Ecto neural progenitor cell (in vitro differentiated cells): ENCODE measurements around the gene SLC9A8.
"Not testable (repeated sequence)": the region's sequence is repeated elsewhere in the genome, so short reads cannot be mapped to it uniquely, and the experiment has no call there.

Experiments
- DNase-seq: peaks from one replicate; pipeline ENCODE4 v3.0.0-alpha.2; 2018; ENCODE audit warnings: low spot score

SLC9A8 gene, protein sequence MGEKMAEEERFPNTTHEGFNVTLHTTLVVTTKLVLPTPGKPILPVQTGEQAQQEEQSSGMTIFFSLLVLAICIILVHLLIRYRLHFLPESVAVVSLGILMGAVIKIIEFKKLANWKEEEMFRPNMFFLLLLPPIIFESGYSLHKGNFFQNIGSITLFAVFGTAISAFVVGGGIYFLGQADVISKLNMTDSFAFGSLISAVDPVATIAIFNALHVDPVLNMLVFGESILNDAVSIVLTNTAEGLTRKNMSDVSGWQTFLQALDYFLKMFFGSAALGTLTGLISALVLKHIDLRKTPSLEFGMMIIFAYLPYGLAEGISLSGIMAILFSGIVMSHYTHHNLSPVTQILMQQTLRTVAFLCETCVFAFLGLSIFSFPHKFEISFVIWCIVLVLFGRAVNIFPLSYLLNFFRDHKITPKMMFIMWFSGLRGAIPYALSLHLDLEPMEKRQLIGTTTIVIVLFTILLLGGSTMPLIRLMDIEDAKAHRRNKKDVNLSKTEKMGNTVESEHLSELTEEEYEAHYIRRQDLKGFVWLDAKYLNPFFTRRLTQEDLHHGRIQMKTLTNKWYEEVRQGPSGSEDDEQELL

DNA sequence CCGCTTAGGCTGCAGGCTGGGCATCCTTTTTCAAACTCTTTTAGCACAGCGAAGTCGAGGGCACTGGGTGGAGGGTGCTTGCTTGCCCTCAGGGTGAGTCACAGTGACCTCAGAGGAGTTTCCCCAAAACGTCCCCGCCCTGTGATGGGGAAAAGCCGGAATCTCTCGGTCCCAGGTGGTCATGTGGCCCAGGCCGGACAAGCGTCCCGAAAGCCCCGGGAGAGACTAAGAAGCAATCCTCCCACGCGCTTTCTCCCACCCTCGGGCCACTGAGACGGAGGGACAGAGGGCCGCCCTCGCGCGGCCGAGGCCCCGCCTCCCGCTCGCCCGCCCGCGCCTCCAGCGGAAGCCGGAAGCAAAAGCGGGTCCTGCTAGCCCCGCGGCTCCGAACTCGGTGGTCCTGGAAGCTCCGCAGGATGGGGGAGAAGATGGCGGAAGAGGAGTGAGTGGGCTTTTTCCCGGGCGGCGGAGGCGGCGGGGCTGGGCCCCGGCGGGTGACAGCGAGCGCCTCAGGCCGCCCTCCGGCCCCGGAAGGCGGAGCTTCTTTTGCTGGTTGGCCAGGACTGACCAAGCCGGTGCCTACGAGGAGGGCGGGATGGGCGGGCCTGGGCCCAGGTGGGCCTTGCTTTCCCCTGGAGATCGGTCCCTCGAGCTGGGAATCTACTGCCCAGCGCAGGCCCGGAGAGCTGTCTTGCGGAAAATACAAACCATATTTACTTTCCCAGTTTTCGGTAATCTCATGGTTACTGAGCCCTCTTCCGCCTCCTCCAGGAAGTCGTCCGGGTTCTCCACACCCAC, at the start of gene SLC9A8:
Gene SLC9A8, plus strand, starts transcription at position 322 of the 798 bp plus-strand sequence. Its CDS starts 95 bp downstream, at position 417.
- DNase-seq, result peak; percentile 92

DNA sequence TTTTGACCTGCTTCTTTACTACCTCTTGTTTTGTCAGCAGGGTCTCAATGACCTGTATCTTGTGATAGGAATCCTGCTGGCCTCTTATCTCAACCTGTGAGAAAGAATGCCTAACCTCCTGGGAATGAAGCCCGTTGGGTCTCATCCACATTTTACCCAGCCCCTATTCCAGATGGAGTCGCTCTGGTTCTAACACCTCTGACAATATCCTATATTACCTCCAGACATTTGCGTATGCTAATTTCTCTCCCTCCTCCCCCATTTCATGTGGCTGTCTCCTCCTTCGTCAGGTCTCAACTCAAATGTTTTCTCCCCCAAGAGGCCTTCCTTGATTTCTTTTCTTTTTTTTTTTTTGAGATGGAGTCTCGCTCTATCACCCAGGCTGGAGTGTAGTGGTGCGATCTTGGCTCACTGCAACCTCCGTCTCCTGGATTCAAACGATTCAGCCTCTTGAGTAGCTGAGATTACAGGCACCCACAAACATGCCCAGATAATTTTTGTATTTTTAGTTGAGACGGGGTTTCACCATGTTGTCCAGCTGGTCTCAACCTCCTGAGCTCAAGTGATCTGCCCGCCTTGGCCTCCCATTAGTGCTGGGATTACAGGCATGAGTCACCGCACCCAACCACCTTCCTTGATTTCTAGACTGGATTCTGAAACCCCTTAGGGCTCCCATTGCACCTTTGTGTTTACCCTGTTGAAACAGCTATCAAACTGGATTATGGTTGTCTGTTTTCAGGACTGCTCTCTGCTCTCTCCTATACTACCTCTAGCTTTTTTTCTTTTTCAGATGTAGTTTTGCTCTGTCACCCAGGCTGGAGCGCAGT, 49.5 kb upstream of the SLC9A8 start:
- no peak for DNase-seq

DNA sequence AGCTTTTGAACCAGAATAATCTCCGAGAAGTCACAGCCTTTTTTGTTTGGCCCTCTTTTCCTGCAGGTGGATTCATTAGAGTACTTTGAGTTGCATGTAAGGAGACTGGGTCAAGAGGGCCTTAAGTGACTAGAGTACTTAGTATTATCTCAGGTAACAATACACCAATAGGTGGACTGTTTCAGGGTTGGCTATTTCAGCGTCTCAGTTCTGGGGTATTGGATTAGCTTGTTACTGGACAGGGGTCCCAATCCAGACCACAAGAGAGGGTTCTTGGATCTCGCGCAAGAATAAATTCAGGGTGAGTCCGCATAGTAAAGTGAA, 47.3 kb upstream of the SLC9A8 start:
- DNase-seq, result no peak

DNA sequence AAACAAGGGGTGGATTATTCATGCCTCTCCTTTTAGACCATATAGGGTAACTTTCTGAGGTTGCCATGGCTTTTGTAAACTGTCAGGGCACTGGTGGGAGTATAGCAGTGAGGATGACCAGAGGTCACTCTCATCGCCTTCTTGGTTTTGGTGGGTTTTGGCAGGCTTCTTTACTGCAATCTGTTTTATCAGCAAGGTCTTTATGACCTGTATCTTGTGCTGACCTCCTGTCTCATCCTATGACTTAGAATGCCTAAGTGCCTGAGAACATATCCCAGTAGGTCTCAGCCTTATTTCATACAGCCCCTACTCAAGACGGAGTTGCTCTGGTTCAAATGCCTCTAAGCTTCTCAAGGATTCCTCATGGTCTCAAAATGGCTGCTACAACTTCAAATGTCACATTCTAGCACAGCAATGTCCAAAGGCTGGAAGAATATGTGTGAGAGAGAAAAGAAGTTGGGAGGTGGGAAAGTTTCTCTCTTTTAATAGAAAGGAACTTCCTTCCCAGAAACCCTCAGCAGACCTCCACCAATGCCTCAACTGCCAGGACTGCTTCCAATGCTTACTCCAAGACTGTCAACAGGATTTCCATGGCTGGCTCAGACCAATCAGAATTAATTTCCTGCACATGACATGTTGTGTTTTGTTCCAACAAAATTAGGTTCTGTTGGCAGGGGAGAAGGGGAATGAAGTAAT, 46.6 kb upstream of the SLC9A8 start:
- DNase-seq, result no peak

DNA sequence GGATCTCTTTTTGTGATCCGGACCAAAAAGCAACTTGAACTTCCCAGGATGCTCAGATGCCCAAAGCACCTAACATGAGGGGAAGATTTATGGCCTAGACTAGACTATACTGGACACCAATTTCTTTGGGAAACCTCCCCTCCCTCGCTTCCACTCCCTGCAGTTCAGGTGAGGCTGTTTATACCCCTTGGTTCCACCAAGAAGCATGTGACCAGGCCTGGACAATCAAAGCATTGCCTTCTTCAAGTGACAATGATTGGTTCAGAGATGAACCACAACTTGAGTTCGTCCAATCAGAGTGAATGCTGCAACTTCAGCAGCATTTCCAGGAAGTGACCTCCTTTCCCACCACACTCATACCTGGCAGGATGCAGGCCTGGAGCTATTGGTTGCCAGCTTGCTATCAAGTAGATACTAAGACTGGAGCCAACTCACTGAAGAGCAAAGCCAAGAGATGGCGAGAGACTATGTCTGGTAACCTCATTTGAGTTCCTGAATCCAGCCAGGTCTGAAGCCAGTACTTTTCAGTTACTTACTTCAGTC, 45.6 kb upstream of the SLC9A8 start:
- no peak for DNase-seq

DNA sequence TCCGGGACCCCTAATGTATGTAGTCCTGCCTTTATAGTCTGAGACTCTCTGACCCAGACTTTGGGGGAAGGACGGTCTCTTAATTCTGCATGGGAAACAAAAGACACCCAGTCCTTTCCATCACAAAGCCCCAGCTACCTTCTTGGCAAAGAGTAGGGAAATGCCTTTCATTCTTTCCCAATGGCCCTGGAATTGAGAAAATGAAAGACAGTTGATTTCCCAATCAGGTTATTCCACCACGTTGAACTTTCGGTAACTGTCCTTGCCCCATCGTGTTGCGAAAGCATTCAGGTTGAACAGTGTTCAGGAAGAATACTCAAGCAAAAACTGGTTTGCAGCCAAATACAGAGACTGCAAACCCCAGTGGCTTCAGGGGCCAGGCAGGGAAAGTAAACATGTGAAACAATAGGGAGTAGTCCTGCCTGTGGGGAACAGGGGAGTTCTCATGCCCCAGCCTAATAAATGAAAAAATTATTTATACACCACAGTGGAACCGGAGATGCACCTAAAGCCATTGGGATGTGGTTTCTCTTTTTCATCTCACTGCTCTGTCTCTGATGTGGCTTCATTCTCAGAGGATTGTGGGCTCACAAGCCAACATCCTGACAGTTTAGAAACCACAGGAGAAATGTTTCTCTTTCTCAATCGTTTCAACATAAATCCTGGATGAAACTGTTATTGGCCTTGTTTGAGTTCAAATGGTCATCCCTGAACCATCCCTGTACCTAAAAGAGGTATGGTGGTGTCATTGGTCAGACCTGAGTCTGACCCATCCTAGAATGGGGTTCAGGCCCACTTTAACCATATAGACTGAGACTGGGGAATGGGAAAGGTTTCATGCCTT, 44.2 kb upstream of the SLC9A8 start:
- no peak for DNase-seq

DNA sequence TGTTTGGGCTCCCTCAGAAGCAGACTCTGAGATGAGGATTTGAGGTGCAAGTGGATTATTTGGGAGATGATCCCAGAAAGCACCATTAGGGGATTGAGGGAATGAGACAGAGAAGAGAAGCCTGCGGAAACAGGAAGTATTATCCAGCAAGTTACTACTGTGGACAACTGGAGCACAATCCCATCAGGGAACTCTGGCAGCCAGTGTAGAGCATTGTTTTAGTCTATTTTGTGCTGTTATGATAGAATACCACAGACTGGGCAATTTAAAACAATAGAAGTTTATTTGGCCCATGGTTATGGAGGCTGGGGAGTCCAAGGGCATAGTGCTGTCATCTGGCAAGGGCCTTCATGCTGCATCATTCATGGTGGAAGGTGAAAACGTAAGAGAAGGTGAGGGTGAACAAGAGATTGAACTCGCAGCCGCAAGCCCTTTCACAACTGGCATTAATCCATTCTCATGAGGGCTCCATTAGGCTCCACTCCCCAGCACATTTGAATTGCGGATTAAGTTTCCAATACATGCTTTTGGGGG, 43.5 kb upstream of the SLC9A8 start:
- DNase-seq, result no peak

DNA sequence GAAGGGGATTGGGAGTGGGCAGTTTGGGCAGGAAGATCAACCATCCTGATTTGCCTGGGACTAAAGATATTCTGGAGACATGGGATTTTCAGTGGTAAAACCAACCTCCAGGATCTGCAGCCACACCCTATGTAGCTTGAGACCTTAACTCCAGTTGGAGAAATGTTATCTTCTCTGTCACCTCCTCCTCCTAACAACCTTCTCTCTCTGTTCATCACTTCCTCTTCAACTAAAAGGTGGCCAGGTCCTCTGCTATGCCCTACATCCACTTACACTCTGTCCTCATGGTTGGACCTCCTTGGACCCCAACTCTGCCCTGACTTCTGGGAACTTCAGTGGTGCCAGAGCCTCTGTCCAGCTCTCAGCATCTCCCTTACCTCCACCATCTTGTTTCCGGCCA, 42.0 kb upstream of the SLC9A8 start:
- no peak for DNase-seq

DNA sequence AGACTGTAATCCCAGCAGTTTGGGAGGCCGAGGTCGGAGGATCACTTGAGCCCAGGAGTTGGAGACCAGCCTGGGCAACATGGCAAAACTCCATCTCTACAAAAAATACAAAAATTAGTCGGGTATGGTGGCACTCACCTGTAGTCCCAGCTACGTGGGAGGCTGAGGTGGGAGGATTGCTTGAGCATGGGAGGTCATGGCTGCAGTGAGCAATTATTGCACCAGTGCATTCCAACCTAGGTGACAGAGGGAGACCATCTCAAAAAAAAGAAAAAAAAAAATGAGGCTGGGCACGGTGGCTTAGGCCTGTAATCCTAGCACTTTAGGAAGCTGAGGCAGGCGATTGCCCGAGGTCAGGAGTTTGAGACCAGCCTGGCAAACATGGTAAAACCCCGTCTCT, 38.4 kb upstream of the SLC9A8 start:
- DNase-seq, result not testable (repeated sequence)

DNA sequence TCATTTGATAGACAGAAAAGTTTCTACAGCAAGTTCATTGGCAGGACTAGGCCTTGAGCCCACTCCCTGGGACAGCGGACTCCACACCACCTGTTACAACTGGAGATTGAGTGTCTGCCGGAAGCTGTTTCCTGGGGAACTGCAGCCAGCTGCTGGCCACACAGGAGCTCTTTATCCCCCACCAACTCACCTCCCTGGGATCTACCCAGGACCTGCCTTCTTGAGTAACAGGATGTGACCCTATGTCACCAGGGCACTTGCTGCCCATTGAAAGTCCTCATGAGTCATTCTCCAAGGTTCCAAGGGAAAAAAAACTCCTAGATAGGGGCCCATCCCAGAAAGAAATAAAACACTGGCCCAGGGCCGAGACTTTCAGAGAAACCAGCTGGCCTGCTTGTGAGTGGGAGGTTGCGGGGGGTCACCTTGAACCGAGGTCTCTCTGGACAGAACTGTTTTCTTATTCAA, 37.4 kb upstream of the SLC9A8 start:
- DNase-seq, result no peak

DNA sequence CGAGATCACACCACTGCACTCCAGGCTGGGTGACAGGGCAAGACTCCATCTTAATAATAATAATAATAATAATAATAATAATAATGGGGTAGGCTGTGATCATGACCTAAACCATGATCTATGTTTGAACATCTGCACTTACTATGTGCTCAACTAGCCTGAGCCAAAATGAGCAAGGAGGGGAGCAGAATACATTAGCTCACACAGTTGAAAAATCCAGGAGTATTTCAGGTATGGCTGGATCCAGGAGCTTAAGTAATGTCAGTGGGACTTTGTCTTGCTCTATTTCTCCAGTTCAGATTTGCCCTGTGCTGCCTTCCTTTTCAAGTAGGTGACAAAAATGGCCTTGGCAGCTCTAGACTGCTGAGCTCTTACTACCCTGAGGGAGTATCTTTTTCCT, 32.7 kb upstream of the SLC9A8 start:
- no peak for DNase-seq

DNA sequence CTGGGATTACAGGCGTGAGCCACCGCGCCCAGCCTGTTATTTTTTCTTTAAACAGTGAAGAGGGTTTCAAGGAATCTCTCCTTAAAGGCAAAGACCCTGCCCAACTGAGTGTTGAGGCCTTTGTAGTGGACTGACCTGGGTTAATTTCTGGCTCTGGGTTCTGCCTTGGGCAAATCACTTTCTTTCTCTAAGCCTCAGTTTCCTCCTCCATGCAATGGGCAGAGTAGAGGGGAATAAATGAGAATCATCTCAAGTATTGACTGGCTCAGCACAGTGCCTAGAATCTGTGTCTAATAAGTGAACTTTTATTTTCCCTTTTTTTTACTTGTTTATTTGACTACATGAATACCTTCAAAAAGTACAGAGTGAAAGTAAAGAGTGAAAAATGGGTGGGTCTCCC, 31.0 kb upstream of the SLC9A8 start:
- no peak for DNase-seq

DNA sequence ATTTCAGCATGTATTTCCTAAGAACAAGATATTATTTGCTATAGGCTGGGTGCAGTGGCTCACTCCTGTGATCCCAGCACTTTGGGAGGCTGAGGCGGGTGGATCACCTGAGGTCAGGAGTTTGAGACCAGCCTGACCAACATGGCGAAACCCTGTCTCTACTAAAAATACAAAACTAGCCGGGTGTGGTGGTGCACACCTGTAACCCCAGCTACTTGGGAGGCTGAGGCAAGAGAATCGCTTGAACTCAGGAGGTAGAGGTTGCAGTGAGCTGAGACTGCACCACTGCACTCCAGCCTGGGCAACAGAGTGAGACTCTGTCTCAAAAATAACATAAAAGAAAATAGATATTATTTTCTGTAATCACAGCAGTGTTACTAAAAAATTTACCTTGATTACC, 30.2 kb upstream of the SLC9A8 start:
- not testable (repeated sequence) for DNase-seq

DNA sequence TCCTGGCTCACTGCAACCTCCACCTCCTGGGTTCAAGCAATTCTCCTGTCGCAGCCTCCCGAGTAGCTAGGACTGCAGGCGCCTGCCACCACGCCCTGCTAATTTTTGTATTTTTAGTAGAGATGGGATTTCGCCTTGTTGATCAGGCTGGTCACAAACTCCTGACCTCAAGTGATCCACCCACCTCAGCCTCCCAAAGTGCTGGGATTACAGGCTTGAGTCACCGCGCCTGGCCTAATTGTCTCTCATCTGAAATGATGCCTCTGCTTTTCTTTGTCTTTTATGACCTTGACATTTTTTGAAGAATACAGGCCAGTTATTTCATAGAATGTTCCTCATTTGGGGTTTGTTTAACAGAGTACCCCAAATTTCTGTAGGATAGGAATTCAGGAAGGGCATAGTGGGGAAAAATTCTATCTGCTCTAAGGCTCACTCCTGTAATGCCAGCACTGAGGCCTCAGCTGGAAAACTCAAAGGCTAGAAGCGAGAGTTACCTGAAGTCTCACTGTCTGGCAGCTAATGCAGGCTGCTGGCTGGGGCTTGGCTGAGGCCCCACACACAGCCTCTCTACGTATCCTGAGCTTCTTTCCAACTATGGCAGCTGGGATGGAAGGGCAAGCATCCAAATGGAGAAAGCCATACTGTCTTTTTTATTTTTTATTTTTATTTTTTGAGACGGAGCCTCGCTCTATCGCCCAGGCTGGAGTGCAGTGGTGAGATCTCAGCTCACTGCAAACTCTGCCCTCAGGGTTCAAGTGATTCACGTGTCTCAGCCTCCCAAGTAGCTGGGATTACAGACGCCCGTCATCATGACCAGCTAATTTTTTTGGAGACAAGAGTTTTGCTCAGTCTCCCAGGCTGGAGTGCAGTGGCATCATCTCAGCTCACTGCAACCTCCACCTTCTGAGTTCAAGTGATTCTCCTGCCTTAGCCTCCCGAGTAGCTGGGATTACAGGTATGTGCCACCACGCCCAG, 29.3 kb upstream of the SLC9A8 start:
- not testable (repeated sequence) for DNase-seq

DNA sequence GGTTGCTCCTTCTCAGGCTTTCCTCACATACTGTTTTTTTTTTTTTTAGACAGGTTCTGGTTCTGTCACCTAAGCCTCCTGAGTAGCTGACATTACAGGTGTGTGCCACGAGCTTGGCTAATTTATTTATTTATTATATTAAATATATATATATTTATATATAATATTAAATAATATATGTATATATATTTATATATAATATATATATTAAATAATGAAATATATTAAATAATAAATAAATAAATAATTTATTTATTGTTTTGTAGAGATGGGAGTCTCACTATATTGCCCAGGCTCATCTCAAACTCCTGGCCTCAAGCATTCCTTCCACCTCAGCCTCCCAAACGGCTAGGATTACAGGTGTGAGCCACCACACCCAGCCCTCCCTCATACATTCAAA, 28.3 kb upstream of the SLC9A8 start:
- DNase-seq, result no peak

DNA sequence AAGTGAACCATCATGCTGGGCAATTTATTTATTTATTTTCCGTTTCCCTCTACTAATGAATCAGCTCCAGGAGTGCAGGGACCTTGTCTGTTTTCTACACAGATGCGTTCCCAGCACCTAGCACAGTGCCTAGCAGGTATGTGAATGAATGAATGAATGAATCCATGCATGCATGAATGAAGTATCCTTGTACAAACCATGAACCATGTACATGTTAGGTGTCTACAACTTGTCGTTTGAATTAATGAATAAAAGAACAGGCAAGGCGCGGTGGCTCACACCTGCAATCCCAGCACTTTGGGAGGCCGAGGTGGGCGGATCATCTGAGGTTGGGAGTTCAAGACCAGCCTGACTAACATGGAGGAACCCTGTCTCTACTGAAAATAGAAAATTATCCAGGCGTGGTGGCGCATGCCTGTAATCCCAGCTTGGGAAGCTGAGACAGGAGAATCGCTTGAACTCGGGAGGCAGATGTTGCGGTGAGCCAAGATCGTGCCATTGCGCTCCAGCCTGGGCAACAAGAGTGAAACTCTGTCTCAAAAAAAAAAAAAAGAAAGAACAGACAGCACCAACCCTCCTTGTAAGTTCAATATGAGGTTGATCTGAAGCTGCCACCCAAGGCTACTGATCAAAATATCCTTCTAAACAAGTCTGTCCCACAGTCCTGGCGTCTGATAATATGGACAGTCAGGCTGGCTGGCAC, 27.3 kb upstream of the SLC9A8 start:
- no peak for DNase-seq

DNA sequence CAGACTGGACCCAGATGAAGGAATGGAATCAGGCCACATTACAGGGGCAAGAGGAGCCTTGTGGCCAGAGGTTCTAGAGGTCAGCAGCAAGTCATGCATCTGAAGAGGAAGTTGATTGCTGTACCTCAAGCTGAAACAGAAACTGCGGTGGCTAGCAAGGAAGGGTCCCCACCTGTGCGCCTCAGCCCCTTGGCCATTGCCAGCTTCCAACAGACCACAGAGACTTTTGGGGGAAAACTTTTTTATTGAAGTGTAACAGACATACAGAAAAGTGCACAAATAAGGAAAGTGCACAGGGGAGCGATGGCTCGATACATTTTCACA, 26.8 kb upstream of the SLC9A8 start:
- no peak for DNase-seq

DNA sequence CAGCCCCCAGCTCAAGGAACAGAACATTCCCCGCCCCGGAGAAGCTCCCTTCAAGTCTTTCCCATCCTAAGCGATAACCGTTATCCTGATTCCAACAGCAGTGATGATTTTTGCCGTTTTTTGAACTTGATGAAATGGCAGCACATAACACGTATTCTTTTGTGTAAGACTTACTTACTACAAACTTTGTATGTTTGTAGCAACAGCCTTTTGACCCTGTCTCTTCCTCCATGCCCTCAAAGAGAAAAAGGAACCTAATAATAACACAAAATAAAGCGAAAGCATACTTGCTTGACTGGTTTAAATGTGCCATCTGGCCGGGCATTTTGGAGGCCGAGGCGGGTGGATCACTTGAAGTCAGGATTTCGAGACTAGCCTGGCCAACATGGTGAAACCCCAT, 26.4 kb upstream of the SLC9A8 start:
- DNase-seq, result no peak
